Chondrocyte (in vitro differentiated cells): Measurements from ENCODE around the gene ZNF32. TPM values are rescaled to one million over a fixed set of nuclear protein-coding genes. Genes with fewer than 3 reads are reported as not detected.
A peak's percentile ranks its signal among the peaks of the same experiment; 100 is the strongest.
"Not testable (repeated sequence)": the region's sequence is repeated elsewhere in the genome, so short reads cannot be mapped to it uniquely, and the experiment has no call there.

Experiments used
- DNase-seq: peaks from one replicate; pipeline ENCODE4 v3.0.0; 2021; ENCODE audit warnings: mixed read lengths, low spot score
- H3K27ac Mint-ChIP-seq: one replicate; pipeline ENCODE4 v1.8.0; 2021; ENCODE audit warnings: mild to moderate bottlenecking, moderate library complexity, mixed read lengths; ENCODE audit not compliant: unreplicated experiment
- H3K27me3 Mint-ChIP-seq: 2 replicates; pipeline ENCODE4 v1.8.0; 2021; ENCODE audit warnings: low read depth, mixed read lengths
- H3K36me3 Mint-ChIP-seq: 2 replicates; pipeline ENCODE4 v1.8.0; 2021; ENCODE audit warnings: low read depth, mixed read lengths
- H3K4me1 Mint-ChIP-seq: 2 replicates; pipeline ENCODE4 v1.8.0; 2021; ENCODE audit warnings: low read depth, mild to moderate bottlenecking, mixed read lengths
- H3K4me3 Mint-ChIP-seq: one replicate; pipeline ENCODE4 v1.8.0; 2021; ENCODE audit warnings: mild to moderate bottlenecking, moderate library complexity, mixed read lengths; ENCODE audit not compliant: unreplicated experiment
- H3K9me3 Mint-ChIP-seq: 2 replicates; pipeline ENCODE4 v1.8.0; 2021; ENCODE audit warnings: low read depth, mixed read lengths
- total RNA-seq: library from RNA; stranded (reverse); gene quantifications from 3 replicates; pipeline ENCODE4 v1.2.1, GENCODE V29; 2021
- TF ChIP-seq, protein P1 (sequence below): fragments of 200-600 bp; sonication (generic); IDR thresholded peaks from 2 replicates; pipeline ENCODE4 v1.5.0; 2021; ENCODE audit warnings: antibody characterized with exemption, mild to moderate bottlenecking, moderate library complexity

ZNF32 gene
- total RNA-seq, 1 donor from 2014 or later: 40.3 TPM

DNA sequence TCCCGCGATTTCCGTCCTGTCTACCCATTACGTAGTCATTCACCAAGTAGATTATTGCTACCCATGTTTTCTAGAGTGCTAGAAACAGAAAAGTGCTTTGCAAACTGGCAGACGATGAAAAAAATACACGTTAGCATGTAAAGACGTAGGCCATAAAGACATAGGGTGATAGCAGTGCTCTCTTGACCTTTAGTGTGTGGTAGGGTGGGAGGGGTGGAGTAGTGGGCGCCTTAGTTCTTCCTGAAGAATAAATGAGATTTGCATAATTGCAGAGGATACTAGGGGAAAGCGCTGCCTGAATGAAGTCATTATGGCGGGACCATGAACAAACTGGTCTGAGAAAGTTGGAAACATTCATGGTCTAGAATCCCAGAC lies 41.5 kb downstream of the ZNF32 start:
- peaks cover 2% of the 10 kb centered on the region for H3K9me3 Mint-ChIP-seq
- H3K4me1 Mint-ChIP-seq: peaks cover 19% of the 10 kb centered on the region
- no peak for DNase-seq
- H3K27ac Mint-ChIP-seq: no peak overlapping the region
- TF ChIP-seq, protein P1, sequence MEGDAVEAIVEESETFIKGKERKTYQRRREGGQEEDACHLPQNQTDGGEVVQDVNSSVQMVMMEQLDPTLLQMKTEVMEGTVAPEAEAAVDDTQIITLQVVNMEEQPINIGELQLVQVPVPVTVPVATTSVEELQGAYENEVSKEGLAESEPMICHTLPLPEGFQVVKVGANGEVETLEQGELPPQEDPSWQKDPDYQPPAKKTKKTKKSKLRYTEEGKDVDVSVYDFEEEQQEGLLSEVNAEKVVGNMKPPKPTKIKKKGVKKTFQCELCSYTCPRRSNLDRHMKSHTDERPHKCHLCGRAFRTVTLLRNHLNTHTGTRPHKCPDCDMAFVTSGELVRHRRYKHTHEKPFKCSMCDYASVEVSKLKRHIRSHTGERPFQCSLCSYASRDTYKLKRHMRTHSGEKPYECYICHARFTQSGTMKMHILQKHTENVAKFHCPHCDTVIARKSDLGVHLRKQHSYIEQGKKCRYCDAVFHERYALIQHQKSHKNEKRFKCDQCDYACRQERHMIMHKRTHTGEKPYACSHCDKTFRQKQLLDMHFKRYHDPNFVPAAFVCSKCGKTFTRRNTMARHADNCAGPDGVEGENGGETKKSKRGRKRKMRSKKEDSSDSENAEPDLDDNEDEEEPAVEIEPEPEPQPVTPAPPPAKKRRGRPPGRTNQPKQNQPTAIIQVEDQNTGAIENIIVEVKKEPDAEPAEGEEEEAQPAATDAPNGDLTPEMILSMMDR: no peak
- H3K4me3 Mint-ChIP-seq: peak overlapping the region; percentile 75
- peaks cover 3% of the 10 kb centered on the region for H3K36me3 Mint-ChIP-seq
- peaks cover under 1% of the 10 kb centered on the region for H3K27me3 Mint-ChIP-seq

DNA sequence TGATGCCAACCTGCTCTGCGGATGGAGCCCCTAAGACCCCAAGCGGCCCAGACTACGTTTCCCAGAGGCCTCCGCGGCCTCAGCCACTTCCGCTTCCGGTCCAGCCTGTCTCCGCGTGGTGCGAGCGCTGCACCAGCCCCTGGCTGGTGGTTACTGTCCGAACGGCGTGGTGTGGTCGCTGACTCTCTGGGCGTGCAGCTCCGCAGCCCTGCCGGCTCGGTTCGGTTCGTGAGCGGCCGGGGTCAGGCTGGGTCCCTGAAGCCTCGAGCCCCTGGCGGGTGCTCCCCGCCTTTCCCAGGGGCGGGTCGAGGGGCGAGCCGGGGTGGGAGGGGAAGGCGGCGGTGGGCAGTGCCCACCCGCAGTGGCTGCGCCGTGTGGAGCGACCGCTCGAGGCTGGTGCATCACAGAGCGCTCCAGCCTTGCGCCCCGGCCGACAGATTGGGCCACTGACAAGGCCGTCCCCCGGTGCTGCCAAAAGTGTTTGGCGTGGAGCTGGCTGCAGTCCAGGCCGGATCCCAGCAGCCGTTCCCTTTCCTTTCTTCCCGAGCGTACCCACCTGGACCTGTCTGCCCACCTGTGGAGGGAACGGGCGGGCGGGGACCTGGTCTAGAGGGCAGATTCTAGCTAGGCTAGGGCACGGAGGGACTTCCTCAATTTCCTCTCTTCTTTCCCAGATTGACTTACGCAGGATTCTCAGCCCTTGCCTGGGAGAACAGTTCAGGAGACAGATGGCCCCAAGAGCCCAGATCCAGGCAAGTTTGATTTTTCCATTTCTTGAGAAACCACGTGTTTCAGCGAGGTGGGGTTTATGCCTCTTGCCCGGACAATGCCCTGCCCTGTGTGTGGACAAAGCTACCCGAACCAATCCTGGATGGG lies 42.1 kb downstream of the ZNF32 start, which contains the start of gene ZNF485:
Gene ZNF485 (plus strand): TSS at position 116 of the 876 bp plus-strand sequence. CDS start 613 bp downstream, at position 729.
- Mint-ChIP-seq H3K27me3 (peaks cover 3% of the 10 kb centered on the region), H3K36me3 (peaks cover 3% of the 10 kb centered on the region), H3K9me3 (no peaks in the 10 kb centered on the region), H3K4me1 (peaks cover 19% of the 10 kb centered on the region), H3K4me3 (peak within 1 kb of the TSS; percentile 75), H3K27ac (peak within 1 kb of the TSS; percentile 60)
- no peak for DNase-seq
- TF ChIP-seq, protein P1: peak; percentile 12

DNA sequence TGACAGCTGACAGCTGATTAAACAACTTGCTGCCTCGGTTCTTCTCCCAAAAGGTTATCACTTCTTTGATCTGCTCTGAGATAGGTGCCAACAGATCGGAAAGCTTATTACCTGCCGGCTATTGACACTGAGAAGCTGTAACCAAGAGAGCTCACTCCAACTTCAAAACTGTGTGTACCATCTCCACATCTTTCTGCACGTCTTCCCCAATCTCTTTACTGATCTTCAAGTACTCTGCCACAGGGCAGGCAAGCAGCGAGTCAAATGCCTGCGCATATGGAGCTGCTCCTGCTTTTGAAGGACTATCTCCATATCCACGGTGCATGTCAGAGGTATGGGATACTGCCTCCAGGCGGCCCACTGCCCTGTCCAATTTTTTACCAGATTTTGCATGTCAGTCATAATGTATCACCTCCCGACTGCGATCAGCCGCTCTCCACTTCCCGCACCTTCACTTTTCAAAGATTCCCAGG lies 42.8 kb downstream of the ZNF32 start:
- Mint-ChIP-seq H3K27ac (peak overlapping the region; percentile 60), H3K36me3 (peaks cover 3% of the 10 kb centered on the region), H3K9me3 (no peaks in the 10 kb centered on the region), H3K4me3 (peak overlapping the region; percentile 75), H3K4me1 (peaks cover 19% of the 10 kb centered on the region), H3K27me3 (peaks cover 3% of the 10 kb centered on the region)
- no peak for DNase-seq
- TF ChIP-seq, protein P1: no peak

DNA sequence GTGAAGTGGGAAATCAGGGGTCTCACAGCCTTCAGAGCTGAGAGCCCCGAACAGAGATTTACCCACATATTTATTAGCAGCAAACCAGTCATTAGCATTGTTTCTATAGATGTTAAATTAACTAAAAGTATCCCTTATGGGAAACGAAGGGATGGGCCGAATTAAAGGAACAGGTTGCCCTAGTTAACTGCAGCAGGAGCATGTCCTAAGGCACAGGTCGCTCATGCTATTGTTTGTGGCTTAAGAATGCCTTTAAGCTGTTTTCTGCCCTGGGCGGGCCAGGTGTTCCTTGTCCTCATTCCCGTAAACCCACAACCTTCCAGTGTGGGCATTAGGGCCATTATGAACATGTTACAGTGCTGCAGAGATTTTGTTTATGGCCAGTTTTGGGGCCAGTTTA lies 47.1 kb downstream of the ZNF32 start:
- not testable (repeated sequence) for H3K4me3 Mint-ChIP-seq, H3K9me3 Mint-ChIP-seq, H3K27me3 Mint-ChIP-seq, H3K36me3 Mint-ChIP-seq, H3K4me1 Mint-ChIP-seq, DNase-seq, H3K27ac Mint-ChIP-seq

DNA sequence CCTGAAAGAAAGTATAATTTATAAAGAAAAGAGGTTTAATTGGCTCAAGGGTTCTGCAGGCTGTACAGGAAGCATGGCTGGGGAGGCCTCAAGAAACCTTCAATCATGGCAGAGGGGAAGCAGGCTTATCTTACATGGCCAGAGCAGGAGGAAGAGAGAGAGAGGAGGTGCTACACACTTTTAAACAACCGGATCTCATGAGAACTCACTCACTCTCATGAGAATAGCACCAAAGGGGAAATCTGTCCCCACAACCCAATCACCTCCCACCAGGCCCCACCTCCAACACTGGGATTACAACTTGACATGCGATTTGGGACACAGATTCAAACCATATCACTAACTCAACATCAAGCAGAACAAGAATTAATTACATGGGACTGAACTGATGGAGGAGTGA lies 49.3 kb downstream of the ZNF32 start:
- peaks cover 3% of the 10 kb centered on the region for H3K27me3 Mint-ChIP-seq
- DNase-seq: no peak
- peaks cover 4% of the 10 kb centered on the region for H3K4me1 Mint-ChIP-seq
- no peak overlapping the region for H3K27ac Mint-ChIP-seq
- TF ChIP-seq, protein P1: no peak
- no peaks in the 10 kb centered on the region for H3K9me3 Mint-ChIP-seq
- no peaks in the 10 kb centered on the region for H3K36me3 Mint-ChIP-seq
- H3K4me3 Mint-ChIP-seq: no peak overlapping the region
